HG03432 (cell line): ENCODE data around the gene TUBGCP6.

Experiments used
- ATAC-seq: cut with Tn5 transposase; IDR thresholded peaks from one replicate; pipeline ENCODE4 v1.9.1; 2021; ENCODE audit warnings: mild to moderate bottlenecking, moderate library complexity; ENCODE audit not compliant: unreplicated experiment

The TUBGCP6 gene, protein sequence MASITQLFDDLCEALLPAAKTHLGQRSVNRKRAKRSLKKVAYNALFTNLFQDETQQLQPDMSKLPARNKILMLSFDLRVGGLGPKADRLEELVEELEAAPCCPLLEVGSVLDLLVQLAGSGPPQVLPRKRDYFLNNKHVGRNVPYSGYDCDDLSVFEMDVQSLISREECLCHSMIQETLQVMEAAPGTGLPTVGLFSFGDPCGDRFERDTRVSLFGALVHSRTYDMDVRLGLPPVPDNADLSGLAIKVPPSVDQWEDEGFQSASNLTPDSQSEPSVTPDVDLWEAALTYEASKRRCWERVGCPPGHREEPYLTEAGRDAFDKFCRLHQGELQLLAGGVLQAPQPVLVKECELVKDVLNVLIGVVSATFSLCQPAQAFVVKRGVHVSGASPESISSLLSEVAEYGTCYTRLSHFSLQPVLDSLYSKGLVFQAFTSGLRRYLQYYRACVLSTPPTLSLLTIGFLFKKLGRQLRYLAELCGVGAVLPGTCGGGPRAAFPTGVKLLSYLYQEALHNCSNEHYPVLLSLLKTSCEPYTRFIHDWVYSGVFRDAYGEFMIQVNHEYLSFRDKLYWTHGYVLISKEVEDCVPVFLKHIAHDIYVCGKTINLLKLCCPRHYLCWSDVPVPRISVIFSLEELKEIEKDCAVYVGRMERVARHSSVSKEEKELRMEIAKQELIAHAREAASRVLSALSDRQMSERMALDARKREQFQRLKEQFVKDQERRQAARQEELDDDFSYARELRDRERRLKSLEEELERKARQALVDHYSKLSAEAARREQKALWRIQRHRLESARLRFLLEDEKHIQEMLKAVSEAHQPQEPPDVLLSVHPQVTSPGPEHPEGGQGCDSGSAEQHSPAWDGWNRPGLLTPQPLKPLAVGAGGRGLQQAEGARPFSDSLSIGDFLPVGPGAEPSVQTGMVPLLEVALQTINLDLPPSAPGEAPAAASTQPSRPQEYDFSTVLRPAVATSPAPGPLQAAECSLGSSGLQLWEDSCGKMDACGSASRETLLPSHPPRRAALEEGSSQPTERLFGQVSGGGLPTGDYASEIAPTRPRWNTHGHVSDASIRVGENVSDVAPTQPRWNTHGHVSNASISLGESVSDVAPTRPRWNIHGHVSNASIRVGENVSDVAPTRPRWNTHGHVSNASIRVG (N-terminal part only)

DNA sequence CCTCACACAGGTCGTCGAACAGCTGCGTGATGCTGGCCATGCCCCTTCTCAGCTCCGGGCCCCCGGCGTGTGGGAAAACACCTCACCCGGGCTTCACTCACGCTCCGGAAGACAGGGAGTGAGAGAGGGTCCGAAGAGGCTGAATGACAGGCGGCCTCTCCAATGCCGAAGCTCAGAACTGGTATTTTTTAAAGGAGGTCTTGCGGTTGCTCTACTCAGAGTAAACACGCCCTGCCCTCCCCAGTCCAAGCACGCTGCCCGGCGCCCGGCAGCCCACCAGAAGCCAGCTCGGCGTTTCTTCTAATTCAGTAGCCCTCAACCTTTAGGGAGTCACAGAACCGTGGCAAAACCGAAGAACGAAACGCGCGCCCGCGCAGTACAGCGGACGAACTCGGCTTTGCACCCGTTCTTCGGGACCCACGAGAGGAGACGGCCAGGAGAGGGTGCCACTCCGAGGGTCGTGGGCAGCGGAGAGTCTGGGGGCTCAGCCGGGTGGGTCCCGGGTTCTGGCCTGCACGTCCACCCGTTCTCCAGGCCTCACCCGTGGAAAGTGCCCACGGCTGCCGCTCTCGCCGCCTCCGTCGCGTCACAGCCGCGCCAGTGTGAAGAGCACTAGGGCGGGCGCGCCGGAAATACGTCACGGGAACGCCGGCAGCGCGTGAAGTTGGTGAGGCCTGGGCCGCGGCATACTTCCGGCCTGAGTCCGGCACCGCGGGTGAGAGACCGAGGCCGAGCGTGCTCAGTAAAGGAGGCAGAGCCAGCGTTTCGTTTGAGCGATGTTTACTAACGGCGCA is at the start of gene TUBGCP6:
Gene TUBGCP6, minus strand, starts transcription at position 604 of the 794 bp plus-strand sequence. Its CDS starts 564 bp downstream, at position 40.
- ATAC-seq, result peak; percentile 72

DNA sequence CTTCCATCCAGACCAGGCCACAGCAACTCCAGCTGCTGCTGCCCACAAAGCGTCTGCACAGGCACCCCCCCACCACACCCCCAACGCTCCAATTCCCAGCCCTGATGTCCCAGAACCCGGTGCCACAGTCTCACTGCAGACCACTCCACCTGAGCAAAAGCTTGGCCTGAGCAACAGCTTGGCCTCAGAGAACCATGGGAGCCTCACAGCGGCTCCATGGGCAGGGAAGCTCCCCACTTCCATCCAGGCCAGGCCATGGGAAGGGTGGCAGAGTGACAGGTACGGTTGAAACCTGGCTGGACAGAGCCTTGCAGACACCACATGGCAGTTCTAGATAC is 49.5 kb upstream of the TUBGCP6 start:
- no peak for ATAC-seq

DNA sequence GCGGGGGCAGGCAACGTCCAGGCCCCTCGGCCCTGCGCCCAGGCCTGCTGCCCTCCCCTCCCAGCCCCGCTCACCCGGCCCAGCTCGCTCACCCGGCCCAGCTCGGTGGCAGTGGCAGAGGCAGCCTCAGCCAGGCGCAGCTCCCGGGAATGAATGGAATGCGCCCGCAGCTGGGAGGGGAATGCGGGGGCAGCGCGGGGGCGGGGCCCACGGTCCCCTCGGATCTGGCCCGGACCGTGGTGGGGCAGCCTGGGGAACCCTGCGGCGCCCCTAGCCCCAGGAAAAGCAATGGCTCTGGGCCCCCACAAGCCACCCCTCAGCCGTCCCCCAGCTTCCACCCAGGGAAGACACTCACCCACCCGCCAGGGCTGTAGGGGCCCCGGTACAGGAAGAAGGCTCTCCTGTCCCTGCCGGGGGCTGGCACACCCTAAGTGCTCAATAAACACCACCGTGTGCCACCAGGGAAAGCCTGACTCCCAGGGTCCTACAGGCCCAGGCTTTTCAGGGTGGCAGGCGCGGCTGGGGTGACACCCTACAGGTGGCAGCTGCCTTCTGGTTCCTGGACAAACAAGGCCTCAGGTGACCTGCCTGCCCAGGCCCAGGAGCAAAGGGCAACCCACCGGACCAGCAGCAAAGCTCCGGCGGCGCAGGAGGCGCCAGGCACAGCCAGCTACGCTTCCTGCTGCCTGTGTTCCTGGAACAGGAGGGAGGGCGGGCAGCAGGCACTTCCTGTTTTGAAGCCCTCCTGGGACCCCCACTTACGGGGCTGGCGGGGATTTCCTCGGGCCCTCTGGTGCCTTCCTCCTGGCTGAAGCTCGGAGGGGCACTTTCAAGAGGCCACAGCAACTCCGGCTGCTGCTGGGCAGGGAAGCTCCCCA is 48.9 kb upstream of the TUBGCP6 start:
- no peak for ATAC-seq

DNA sequence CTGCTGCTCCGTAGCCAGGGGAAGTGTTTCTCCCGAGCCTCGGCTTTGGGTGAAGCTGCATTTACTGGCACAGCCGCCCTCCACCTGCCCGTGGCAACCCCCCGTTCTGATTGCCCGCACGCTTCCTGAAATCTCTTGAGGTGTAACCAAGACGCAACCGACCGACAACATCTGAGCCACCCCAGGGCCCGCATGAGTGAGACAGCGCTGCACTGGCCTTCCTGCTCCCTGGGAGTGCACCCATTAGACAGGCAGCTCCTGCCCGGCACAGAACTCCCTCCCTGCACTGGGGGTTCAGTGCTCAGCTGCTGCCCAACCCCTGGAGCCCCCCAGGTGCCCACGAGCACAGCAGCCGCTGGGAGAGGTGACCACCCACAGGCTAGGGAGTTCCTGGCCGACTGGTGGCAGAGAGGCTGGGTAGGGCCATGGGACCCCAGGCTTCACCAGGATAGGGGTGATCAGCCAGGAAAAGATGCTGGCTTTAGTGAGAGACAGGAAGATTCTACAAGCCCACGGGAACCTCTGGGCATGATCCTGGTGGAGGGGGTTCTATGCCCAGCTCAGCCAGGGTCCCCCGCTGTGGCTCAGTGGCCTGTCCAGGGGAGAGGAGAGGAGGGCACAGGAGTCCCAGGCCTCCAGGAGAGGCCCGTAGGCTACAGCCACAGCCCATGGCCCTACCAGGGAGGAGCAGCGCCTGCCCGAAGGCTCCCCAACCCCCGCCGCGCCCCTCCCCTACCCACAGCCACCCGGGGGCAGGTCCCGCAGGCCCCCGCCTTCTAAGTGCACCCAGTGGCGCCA is 48.0 kb upstream of the TUBGCP6 start:
- no peak for ATAC-seq

DNA sequence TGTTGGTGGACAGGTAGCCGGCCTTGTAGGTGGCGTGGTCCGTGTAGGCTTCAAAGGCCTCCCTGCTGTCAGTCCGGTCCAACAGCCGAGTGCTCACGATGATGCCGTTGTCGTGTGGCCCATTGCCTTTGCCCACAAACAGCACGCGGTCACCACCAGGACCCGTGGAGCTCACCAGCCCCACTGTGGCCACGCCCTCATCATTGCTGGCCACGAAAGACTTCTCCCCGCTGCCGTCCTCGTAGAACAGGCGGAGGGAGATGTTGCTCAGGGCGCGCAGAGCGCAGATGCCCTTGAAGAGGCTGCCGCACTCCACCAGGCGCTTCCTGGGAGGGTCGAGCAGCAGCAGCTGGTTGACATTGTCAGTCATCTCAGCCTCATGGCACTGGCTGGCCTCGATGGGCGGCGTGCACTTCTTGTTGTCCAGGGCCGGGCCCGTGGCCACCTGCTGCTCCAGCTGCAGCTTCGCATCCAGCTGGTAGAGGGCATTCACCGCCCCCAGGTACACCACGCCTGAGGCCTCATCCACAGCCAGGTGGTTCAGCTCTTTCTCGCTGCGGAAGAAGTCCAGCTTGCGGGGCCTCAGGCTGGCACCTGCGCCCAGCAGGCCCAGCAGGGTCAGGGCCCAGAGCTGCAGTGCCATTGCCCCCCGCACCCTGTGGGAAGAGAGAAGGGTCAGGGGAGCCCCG is 45.3 kb upstream of the TUBGCP6 start:
- ATAC-seq, result no peak

DNA sequence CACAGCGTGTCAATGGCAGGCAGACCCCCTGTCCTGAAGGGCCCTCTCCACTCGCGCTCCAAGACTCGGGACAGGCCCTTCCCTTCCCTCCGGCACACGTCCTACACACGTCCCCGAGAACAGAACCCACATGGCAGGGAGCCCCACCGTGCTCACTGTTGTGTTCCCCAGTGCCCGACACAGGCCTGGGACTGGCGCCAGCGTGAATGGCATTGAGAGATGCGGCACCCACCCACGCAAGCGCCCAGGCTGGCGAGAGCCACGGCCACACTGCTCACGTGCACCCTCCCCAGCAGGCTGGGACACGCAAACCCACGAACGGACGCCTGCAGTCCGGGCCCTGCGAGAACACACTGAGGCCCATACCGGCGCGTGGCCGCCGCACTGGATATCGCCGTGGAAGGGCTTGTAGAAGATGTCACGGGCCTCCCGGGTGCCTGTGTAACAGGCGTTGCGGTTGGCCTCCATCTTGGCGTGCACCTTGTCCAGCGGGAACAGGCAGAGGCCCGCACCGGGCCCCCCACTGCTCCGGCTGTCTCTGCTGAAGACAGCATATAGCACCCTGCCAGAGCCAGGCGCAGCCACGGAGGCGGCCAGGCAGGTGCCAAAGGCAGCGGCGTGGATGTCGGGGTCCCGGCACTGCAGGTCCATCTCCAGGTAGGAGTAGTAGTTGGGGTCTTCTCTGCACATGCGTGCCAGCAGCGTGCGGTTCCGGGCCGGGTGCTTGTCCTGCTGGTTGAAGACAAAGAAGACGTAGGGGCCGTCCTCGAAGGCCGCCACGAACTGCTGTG is 44.5 kb upstream of the TUBGCP6 start:
- ATAC-seq, result no peak

DNA sequence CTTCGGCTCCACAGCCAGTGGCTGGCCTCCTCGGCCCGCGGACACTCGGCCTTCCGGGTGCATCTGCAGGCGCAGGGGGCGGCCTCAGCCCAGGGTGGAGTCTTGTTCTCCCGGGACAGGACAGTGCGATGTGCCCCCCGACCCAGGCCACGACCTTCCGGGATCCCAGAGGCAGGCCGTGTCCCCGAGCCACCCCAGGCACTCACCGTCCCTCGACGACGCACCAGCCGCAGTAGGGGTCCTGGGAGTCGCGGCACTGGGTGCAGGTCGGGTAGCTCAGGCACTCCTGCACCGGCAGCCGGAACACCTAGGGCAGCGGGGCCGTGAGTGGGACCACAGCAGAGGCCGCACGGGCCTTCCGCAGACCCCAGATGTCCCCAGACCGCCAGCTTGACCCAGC is 42.9 kb upstream of the TUBGCP6 start:
- ATAC-seq, result no peak

DNA sequence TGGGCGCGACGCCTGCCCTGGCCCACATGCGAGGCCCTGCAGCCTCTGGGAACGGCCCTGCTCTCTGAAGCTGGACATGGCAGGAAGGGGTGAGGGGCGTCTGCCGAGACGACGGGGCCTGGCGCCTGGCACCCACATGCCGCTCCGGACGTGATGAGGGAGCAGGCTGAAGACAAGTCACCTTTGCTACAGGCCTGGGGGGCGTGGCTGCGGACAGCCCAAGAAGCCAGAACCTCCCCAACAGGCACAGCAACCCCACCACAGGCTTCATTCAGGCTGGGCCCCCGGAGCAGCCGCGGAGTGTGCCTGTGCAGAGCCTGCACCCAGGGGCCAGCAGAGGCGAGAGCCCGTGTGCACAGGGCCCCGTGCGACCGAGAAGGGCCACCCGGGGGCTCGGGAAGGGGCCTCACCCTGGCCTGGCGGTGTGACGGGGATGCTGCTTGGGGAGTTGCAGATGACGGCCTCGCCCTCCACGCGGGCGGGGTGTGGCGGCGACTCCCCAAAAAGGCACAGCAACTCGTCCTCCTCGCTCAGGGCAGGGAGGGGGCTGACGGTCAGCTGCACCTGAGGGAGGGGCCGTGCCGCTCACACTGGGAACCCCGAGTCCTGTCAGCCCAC is 42.0 kb upstream of the TUBGCP6 start:
- no peak for ATAC-seq

DNA sequence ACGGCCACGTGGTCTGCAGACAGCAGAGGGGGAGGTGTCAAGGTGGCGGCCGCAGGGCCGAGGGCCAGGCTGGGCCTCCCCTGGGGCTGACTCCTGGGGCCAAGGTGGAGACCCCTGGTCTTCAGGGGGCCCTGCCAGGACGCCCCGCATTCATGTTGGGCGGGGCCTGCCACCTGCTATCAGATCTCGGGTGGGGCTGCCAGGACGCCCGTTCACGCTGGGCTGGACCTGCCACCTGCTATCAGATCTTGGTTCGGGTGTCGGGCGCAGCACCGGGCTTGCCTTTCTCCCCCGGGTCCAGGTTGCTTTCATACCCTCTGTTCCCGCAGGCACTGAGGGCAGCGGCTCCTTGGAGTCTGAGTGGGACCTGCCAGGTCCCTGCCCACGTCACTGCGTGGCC is 41.5 kb upstream of the TUBGCP6 start:
- no peak for ATAC-seq

DNA sequence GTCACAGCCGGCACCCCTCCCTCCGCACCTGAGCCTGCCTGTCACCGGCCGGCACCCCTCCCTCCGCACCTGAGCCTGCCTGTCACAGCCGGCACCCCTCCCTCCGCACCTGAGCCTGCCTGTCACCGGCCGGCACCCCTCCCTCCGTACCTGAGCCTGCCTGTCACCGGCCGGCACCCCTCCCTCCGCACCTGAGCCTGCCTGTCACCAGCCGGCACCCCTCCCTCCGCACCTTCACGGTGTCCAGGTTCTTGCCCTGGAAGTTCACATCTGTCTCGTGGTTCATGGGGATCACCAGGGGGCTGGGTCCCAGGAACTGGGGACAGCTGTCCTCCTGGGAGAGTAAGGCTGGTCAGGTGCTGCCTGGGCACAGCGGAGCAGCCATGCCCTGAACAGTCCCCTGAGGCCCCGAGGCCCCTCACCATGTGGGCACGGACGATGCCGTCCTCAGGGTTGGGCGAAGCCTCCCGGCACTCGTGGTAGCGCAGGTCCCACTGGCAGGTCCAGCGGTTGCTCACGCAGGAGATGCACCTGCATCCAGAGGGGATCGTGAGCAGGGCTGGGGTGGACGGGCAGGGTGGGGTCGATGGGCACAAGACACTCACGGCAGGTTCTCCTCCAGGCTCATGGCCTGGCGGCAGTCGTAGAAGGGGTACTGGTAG is 40.9 kb upstream of the TUBGCP6 start:
- no peak for ATAC-seq

DNA sequence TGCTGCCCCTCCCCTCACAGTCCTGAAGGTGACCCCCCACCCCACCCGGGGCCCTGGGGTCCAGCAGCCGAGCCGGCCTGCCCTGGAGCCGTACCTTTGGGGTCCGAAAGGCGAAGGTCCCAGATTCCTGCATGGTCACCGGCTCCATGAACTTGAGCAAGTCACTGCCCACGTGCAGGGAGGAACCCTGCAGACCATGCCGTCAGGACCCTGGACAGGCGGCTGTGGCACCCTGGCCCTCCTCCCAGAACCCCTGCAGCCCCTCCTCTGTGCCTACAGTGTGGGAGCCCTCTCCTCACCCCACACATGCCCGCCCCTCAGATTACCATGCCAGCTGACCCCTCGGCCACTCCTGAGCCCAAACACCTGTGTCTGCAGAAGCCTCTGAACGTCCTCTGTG is 39.7 kb upstream of the TUBGCP6 start:
- ATAC-seq, result no peak

DNA sequence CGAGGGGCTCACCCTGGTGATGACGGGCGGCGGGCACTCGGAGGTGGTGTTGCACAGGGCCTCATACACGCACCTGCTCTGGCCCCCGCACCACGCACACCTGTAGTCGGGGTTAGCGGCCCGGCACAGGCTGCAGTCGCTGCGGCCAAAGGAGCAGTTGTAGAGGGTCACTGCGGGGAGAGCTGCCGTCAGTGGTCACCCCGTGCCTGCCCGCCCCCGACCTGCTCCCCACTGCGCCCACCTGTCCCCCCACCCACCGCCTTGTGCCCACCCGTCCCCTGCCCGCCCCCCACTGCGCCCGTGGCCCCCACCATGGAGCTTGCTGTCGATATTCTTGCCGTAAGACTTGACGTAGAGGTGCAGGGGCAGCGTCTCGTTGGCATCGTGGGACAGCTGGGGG is 39.0 kb upstream of the TUBGCP6 start:
- no peak for ATAC-seq

DNA sequence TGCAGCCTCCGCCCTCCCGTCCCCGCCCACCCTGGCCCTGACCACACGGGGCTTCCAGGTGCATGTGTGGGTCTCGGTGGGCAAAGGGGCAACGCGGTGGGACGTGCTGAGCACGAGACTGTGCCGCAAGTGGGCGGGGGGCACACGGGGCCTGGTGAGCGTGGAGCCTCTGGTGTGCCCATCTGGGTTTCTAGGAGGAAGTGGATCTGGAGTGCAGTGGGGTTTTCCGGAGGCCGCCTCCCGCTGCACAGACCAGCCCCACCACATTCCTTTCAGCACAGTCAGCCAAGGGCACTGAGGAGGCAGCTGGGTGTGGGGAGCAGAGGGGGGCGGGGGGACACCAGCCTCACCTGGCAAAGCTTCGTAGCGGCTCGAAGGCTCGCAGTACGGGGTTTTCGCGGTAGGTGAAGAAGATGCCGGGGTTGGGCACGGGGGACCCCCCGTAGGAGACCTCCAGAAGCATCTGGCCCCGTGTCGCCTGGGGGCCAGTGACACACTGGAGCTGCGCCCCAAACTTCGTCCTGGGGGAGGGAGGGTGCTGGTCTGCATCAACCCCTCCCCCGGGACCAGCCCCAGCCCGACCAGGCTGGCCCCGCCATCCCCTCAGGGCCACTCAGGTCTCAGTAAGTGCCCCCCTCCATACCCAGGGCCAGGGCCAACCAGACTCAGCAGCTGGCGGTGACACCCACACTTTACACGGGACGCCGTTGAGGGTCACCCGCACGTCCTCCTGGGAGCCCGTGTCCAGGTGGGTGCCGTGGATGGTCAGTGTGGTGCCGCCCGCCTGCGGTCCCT is 37.7 kb upstream of the TUBGCP6 start:
- ATAC-seq, result no peak

DNA sequence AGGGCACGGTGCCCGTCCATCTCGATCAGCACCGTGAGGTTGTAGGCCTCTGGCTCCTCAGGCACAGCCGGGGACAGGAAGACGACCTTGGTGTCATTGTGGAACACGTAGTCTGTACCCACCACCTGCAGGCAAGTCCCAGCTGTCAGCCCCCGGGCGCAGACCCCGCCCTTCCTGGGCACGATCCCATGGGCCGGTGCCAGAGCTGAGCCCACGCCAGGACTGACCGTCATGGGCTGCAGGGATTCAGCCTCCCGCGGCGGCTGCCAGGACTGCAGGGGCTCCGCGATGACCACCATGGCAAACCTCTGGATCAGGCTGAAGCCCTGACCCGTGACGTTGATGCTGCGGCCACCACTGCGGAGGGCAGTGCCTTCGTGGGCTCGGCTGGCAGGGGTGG is 37.1 kb upstream of the TUBGCP6 start:
- ATAC-seq, result no peak

DNA sequence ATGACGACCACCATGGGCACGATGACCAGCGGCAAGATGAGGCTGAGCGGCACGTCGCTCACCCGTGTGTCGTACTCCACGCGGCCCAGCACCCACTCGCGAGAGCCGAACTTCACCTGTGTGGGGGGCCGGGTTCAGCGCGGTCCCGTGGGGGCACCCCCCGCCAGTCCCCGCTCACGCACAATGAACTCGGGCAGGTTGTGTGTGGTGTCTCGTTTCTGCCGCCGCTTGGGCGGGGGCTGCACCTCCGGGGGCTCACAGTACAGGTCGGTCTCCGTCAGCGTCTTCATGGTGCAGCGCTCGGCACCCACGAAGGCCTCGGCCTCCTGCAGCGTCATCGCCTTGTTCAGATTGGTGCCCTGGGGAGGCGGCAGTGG is 36.5 kb upstream of the TUBGCP6 start:
- ATAC-seq, result no peak
